Epidermal melanocyte (primary cell): ENCODE measurements around the gene EYA4.

Source experiments
- DNase-seq: peaks from one replicate; pipeline ENCODE4 v3.0.0; 2011; ENCODE audit warnings: low spot score; ENCODE audit not compliant: insufficient read length

Gene EYA4

DNA sequence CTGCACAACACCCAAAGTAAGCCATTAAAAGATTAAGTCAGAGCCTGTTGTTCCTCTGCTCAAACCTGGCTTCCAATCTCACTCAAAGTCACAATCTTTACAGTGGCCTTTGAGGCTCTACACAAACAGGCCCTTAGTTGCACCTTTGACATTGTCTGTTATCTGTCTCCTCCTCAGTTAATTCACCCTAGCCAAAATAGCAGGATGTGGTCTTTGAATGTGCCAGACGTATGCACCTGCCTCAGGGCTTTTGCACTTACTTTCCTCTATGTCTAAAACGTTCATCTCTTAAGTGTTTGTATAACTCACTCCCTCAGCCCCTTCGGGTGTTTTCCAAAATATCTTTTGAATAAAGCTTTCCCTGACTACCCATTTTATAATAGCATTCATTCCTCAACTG, 107.7 kb downstream of the EYA4 start:
- DNase-seq: no peak

DNA sequence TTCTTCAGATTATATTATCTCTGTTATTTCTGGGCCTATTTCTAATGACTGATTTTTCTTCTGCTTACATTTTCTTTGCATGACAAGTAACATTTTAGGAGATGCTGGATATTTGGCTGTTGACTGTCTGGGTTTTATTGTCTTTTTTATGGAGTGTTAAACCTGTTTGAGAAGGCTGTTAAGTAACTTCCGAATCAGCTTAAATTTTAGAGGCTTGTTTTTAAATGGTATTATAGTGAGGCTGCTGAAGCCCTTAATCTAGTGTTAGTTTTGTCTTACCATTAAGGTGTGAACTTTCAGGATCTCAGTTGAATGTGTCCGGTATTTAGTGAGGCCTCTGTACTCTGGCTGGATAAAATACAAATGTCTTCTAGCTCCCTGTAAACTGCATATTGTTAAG, 109.8 kb downstream of the EYA4 start:
- DNase-seq: no peak

DNA sequence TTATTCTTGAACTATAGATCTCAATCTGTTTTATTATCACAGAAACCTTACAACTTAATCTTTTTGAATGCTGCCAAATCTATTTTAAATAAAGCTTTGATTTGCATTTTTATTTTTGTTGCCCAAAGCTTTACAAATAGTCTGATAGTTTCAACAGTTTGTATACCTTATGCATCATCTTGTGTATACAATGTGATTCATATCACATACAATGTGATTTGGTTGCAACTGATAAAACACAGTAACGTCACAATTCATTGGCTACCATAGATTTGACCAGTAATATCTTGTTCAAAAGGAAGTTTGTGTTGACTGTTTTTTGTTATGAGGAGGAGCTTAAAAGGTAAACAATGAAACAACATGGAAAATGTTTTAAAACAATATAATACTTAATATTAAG, 110.9 kb downstream of the EYA4 start:
- DNase-seq: no peak

DNA sequence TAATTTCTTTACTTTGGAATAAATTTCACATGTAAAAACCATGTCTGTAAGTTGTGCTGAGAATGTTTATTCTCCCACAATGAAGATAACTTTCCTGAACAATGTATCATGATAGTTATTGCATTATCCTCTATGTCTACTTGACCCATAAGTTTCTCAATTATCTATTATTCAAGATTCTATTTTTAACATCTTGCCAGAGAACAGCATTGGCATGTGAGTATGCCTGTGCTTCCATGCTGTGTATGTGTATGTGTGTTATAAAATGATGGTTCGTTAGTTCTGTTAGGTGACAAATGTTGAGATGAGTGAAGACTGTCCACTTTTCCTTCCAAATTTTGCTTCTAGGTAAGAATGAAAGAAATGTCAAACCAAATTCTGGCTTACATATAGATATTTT, 111.9 kb downstream of the EYA4 start:
- DNase-seq: no peak

- DNase-seq: no peak
Observed at GRCh38 chr6:133355922-133356321, 114.8 kb downstream of the EYA4 start.

GRCh38 chr6:133358574-133359150, 117.5 kb downstream of the EYA4 start:
- no peak for DNase-seq

- no peak for DNase-seq
Observed at GRCh38 chr6:133359256-133359655, 118.1 kb downstream of the EYA4 start.

DNA sequence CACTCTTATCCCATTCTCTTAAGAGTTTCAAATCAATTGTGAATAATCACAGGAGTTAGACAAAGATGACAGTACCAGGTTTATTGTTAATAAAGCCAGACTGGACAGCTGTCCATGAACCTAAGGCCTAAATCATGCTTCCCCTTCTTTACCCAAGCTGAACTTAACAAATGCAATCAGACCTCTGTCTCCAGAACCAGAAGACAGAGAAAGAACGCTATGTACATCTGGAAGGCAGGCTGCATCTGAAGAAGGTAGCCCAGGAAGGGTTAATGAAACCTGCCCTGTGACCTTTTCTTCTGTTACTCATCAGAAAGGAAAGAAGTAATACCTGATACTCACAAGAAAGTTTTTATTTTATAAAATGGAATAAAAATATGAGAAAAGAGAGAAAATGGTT, 118.6 kb downstream of the EYA4 start:
- DNase-seq: no peak

DNA sequence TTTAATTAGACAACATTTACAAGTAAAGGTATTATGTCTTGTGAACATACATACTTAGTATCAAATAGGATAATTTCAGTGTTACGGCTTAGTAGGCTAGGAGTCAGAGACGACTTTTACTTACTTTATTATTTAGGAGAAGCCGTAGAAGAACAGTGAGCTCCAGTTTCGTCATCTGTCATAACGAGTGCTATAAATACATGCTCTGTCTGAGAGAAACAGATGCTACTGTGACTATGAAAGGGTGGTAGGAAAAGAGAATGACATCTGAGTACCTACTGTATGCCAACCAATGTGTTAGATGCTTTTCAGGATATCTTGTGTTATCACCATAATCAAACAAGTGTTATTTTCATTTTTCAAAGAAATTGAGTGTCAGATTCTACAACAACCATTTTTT, 119.0 kb downstream of the EYA4 start:
- DNase-seq: no peak

- DNase-seq: no peak
Observed at GRCh38 chr6:133362813-133363212, 121.7 kb downstream of the EYA4 start.

GRCh38 chr6:133368664-133369063, 127.5 kb downstream of the EYA4 start:
- no peak for DNase-seq

DNA sequence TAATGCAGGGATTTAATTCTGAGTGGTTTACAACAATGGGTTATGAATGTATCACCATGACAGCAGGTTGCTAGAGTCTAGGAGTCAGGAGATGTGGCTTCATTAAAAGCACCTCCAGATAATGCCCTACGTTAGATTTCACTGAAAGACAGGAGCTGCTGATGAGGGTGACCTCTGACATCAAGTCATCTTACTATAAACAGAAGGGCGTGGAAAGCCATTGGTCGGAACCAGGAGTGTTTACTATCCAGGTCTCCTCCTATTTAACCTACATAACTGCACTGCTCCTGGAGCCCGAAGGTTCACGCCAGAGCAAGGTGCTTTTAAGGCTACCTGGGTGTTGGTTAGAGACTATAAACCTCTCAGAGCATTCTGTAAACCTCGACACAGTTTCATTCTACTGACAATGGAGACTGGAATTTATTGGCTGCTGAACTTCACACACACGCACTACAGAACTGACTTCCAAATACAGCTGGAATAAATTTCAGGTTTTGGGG, 128.7 kb downstream of the EYA4 start:
- DNase-seq: no peak

- no peak for DNase-seq
Observed at GRCh38 chr6:133376743-133377142, 135.6 kb downstream of the EYA4 start.

- DNase-seq: no peak
Observed at GRCh38 chr6:133377219-133377618, 136.1 kb downstream of the EYA4 start.

DNA sequence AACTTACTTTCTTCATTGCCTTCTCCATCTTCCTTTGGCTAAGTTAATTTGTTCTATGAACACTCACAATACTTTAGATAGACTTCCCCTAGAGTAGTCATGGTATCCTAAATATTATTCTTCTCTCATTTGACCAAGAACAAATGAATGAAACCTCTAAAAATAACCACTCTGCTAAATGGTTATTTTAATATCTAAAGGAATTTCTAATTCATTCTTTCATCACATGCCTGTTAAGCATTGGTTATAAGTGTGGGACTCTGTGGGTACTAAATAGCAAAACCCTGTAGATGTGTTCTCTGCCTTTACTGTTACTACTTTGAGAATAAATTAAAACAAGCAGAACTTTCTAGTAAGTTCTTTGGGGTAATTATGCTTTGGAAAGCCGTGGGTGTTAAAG, 138.9 kb downstream of the EYA4 start:
- no peak for DNase-seq

GRCh38 chr6:133380723-133381122, 139.6 kb downstream of the EYA4 start:
- no peak for DNase-seq

- DNase-seq: no peak
Observed at GRCh38 chr6:133388731-133389130, 147.6 kb downstream of the EYA4 start.

- no peak for DNase-seq
Observed at GRCh38 chr6:133390168-133390567, 149.0 kb downstream of the EYA4 start.

- DNase-seq: no peak
Observed at GRCh38 chr6:133392015-133392414, 150.9 kb downstream of the EYA4 start.

DNA sequence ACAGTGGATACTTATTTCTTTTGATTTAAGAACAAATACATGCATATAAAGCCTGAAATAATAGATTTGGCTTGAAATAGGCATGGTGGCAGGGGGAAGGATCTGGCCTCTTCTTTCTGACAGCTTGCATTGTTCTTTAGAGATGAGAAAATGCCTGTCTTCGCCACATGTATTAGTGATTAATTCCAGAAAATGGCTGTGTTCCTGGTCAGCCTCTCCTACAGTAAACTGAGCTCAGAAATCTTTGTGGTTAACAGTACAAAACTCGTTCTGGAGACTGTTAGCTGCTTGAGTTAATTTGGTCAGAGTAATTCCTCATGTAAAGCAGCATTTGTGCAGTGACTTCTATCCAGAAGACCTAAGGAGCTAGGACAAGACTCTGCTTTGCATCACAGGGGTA, 151.5 kb downstream of the EYA4 start:
- no peak for DNase-seq

- DNase-seq: no peak
Observed at GRCh38 chr6:133393891-133394290, 152.7 kb downstream of the EYA4 start.

DNA sequence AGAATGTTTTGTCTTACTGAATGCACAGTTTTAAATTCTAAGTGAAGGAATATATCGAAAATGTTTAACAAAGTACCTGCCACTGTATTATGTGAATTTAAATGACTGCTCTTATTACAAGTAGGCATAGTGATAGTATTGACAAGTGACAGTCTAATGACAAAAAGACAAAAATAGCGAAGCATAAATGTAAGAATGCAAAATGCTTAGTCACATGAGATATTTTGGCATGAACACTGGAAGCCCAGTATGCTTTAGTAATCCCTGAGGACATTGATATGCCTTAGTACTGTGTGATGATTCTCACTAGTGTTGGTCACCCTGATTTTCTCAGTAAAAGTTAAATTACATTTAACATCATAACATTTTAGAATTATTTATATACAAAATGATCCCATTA, 153.5 kb downstream of the EYA4 start:
- no peak for DNase-seq

DNA sequence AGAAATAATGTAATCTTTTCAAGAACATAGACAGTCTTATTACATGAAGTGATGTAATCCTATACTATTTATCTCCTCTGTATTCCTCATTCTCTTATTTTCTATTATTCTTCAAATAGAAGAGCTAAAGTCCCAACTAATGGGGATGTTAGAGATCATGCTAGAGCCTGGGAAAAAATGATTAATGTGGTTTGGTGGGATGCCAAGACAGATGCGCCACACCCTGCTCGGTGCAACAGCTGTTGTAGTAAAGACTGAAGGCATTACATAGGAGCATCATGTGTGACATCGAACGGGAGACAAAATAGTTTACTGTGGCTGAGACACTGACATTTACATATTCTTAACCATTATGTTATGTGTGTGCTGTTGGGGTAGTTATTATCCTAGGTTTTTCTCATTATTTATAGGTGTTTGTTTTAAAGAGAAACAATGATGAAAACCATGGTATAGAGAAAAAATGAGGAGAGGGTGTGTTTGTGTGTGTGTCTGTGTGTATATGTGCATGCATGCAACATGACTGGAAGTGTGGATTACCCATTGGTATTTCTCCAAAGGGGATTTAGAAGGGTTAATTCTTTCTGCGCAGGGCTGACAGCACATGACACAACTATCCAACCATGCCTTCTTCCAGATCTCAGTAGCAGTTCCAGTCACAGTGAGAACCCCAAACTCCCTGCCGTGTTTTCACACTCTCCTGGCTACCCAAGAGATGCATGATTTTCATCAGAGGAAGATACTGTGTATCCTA, 155.3 kb downstream of the EYA4 start:
- DNase-seq: no peak
